Occipital lobe (tissue), 2 donors: Measurements from ENCODE around the gene KCTD11. TPM values are rescaled to one million over a fixed set of nuclear protein-coding genes. Genes with fewer than 3 reads are reported as not detected.
"Not testable (repeated sequence)": the region's sequence is repeated elsewhere in the genome, so short reads cannot be mapped to it uniquely, and the experiment has no call there.

Source experiments
- DNase-seq: peaks from one replicate; lab custom pipeline; 2025; lab: John Stamatoyannopoulos, UW
- total RNA-seq: library from RNA; depleted of rRNA; stranded (reverse); fragments of >200 nt; gene quantifications from one replicate; pipeline ENCODE4 v1.2.3, GENCODE V29; 2014

KCTD11 gene
- total RNA-seq, 1 donor from 2014 or later: 3.9 TPM

GRCh38 chr17:7322520-7323194, 29.3 kb upstream of the KCTD11 start:
- no peak for DNase-seq

GRCh38 chr17:7323731-7324437, 28.1 kb upstream of the KCTD11 start:
- no peak for DNase-seq

GRCh38 chr17:7324438-7324779, 27.6 kb upstream of the KCTD11 start:
- no peak for DNase-seq

- DNase-seq: no peak
These were observed 26.9 kb upstream of the KCTD11 start for GRCh38 chr17:7325031-7325528.

GRCh38 chr17:7326186-7326585, 25.8 kb upstream of the KCTD11 start:
- no peak for DNase-seq

GRCh38 chr17:7327056-7327455, 24.9 kb upstream of the KCTD11 start:
- no peak for DNase-seq

GRCh38 chr17:7327501-7327900, 24.5 kb upstream of the KCTD11 start:
- no peak for DNase-seq

GRCh38 chr17:7328009-7328408, 24.0 kb upstream of the KCTD11 start:
- no peak for DNase-seq

GRCh38 chr17:7328840-7329373, 23.1 kb upstream of the KCTD11 start, which contains the start of gene NEURL4:
Gene NEURL4 (minus strand): TSS chr17:7329335. CDS start chr17:7329312, 23 bp downstream.
- DNase-seq: no peak

GRCh38 chr17:7329374-7329996, 22.5 kb upstream of the KCTD11 start:
- DNase-seq: peak; percentile 94

- DNase-seq: peak; percentile 67
These were observed 21.8 kb upstream of the KCTD11 start for GRCh38 chr17:7329997-7330637.

- DNase-seq: no peak
These were observed 21.3 kb upstream of the KCTD11 start for GRCh38 chr17:7330638-7331015.

- DNase-seq: no peak
These were observed 19.9 kb upstream of the KCTD11 start for GRCh38 chr17:7332111-7332510.

- DNase-seq: not testable (repeated sequence)
These were observed 19.3 kb upstream of the KCTD11 start for GRCh38 chr17:7332600-7333069.

GRCh38 chr17:7334938-7335538, 16.9 kb upstream of the KCTD11 start:
- DNase-seq: no peak

- not testable (repeated sequence) for DNase-seq
These were observed 16.2 kb upstream of the KCTD11 start for GRCh38 chr17:7335765-7336164.

GRCh38 chr17:7336240-7337175, 15.5 kb upstream of the KCTD11 start, which contains the start of gene ACAP1:
Gene ACAP1 (plus strand): TSS chr17:7336529. CDS start chr17:7336735, 206 bp downstream.
- no peak for DNase-seq

- not testable (repeated sequence) for DNase-seq
These were observed 14.4 kb upstream of the KCTD11 start for GRCh38 chr17:7337600-7337999.

- DNase-seq: no peak
These were observed 11.8 kb upstream of the KCTD11 start for GRCh38 chr17:7340179-7340578.

GRCh38 chr17:7341842-7342241, 10.1 kb upstream of the KCTD11 start:
- DNase-seq: no peak
